Loucy (cell line): ENCODE data around the gene BSN.

Experiments
- CTCF ChIP-seq: fragments of 200-600 bp; sonication (generic); conservative IDR thresholded peaks from 2 replicates; pipeline ENCODE4 v1.5.1; 2014; ENCODE audit warnings: mild to moderate bottlenecking, antibody characterized with exemption, low read length
- EZH2phosphoT487 ChIP-seq: fragments of 200-600 bp; IDR thresholded peaks from 2 replicates; pipeline ENCODE4 v1.6.1; 2018; ENCODE audit warnings: antibody characterized with exemption, mild to moderate bottlenecking, moderate library complexity, borderline replicate concordance

GRCh38 chr3:49512781-49513355, 41.4 kb upstream of the BSN start:
- no peak for TF ChIP-seq CTCF
- no peak for TF ChIP-seq EZH2phosphoT487
